K562 (cell line): ENCODE data around the gene STAB2. TPM values are rescaled to one million over a fixed set of nuclear protein-coding genes. Genes with fewer than 3 reads are reported as not detected.

Source experiments
- ARID1B ChIP-seq: fragments of 450-650 bp; IDR thresholded peaks from 2 replicates; pipeline ENCODE4 v1.6.1; 2016; ENCODE audit warnings: antibody characterized with exemption, mild to moderate bottlenecking, inconsistent platforms
- ARID2 ChIP-seq: fragments of 450-650 bp; IDR thresholded peaks from 2 replicates; pipeline ENCODE4 v1.6.1; 2017; ENCODE audit warnings: antibody characterized with exemption, mild to moderate bottlenecking
- CBFA2T2 ChIP-seq: fragments of 450-650 bp; conservative IDR thresholded peaks from 2 replicates; pipeline ENCODE4 v1.6.1; 2017; ENCODE audit warnings: mild to moderate bottlenecking
- DACH1 ChIP-seq: fragments of 450-650 bp; IDR thresholded peaks from 2 replicates; pipeline ENCODE4 v1.6.1; 2018; ENCODE audit not compliant: partially characterized antibody
- EHMT2 ChIP-seq: fragments of 450-650 bp; IDR thresholded peaks from 2 replicates; pipeline ENCODE4 v1.6.1; 2018; ENCODE audit warnings: antibody characterized with exemption
- EP300 ChIP-seq: IDR thresholded peaks from 2 replicates; pipeline ENCODE4 v1.6.1; 2012; ENCODE audit warnings: low read length, improper control_type of control experiment
- EZH2 ChIP-seq: IDR thresholded peaks from 2 replicates; pipeline ENCODE4 v1.6.1; 2012; ENCODE audit warnings: low read depth, mild to moderate bottlenecking, inconsistent platforms, low read length, borderline replicate concordance
- HEY1 ChIP-seq: fragments of 250-450 bp; sonication (Bioruptor Pico); IDR thresholded peaks from 2 replicates; pipeline ENCODE4 v1.5.0; 2020; ENCODE audit warnings: mild to moderate bottlenecking, moderate library complexity, borderline replicate concordance
- MCM5 ChIP-seq: fragments of 450-650 bp; IDR thresholded peaks from 2 replicates; pipeline ENCODE4 v1.6.1; 2016; ENCODE audit warnings: low read depth
- MTA1 ChIP-seq: fragments of 450-650 bp; IDR thresholded peaks from 2 replicates; pipeline ENCODE4 v1.6.1; 2017; ENCODE audit warnings: borderline replicate concordance
- NR2C1 ChIP-seq, 2 experiments: fragments of 450-650 bp; IDR thresholded peaks; 2 replicates each; pipeline ENCODE4 v1.6.1; 2017; ENCODE audit warnings: mild to moderate bottlenecking in 2 of 2, antibody characterized with exemption in 1 of 2, inconsistent platforms in 1 of 2, missing compliant biosample characterization in 1 of 2, missing genetic modification characterization in 1 of 2
- SETDB1 ChIP-seq: IDR thresholded peaks from one replicate; pipeline ENCODE4 v1.6.1; 2012; ENCODE audit warnings: low read length, control low read depth, inconsistent platforms
- SMAD2 ChIP-seq: fragments of 150-350 bp; IDR thresholded peaks from 2 replicates; pipeline ENCODE4 v1.6.1; 2014; ENCODE audit warnings: low read depth, mild to moderate bottlenecking, low read length
- SMARCE1 ChIP-seq: fragments of 450-650 bp; IDR thresholded peaks from 2 replicates; pipeline ENCODE4 v1.7.1; 2016; ENCODE audit warnings: mild to moderate bottlenecking
- STAG1 ChIP-seq: sonication (generic); formaldehyde crosslinking; IDR thresholded peaks from 2 replicates; pipeline ENCODE4 v1.5.0; 2020; ENCODE audit warnings: missing genetic modification reagents, borderline replicate concordance
- U2AF1 ChIP-seq: fragments of 200-400 bp; formaldehyde crosslinking; optimal IDR thresholded peaks from 2 replicates; pipeline ENCODE3; 2017; ENCODE audit warnings: mild to moderate bottlenecking, low read depth, low read length, moderate library complexity
- YBX1 ChIP-seq: fragments of 450-650 bp; IDR thresholded peaks from 2 replicates; pipeline ENCODE4 v1.7.1; 2016; ENCODE audit warnings: mild to moderate bottlenecking
- ZNF253 ChIP-seq: fragments of 250-450 bp; sonication (Bioruptor Pico); conservative IDR thresholded peaks from 2 replicates; pipeline ENCODE4 v1.6.1; 2021; ENCODE audit warnings: mild to moderate bottlenecking
- ZNF347 ChIP-seq: fragments of 450-650 bp; formaldehyde crosslinking; IDR thresholded peaks from 2 replicates; pipeline ENCODE4 v1.4.0; 2020; ENCODE audit warnings: low read depth, mild to moderate bottlenecking, moderate library complexity
- ZNF561 ChIP-seq: fragments of 450-650 bp; formaldehyde crosslinking; conservative IDR thresholded peaks from 2 replicates; pipeline ENCODE4 v1.4.0; 2020; ENCODE audit warnings: mild to moderate bottlenecking, moderate library complexity
- ZNF695 ChIP-seq: fragments of 450-650 bp; formaldehyde crosslinking; IDR thresholded peaks from 2 replicates; pipeline ENCODE4 v1.4.0; 2020; ENCODE audit warnings: mild to moderate bottlenecking, moderate library complexity
- polyA plus RNA-seq, 8 experiments: library from polyadenylated mRNA; depleted of rRNA in 4 of 8; stranded (reverse) in 5 of 8; unstranded in 3 of 8; fragments of >200 nt; fragmentation: Nextera tagmentation in 2 of 8; fragmentation: Illumina TruSeq in 1 of 8; extraction: Ambion mirVana in 2 of 8; extraction: Trizol in 1 of 8; gene quantifications; 2 replicates each; pipeline versions ENCODE4 v1.2.1 to v1.2.3, GENCODE V29; 2011 to 2014; ENCODE audit warnings: inconsistent platforms in 1 of 8, missing spikeins in 1 of 8
- total RNA-seq, 7 experiments: library from RNA; depleted of rRNA in 6 of 7; stranded (reverse); fragments of >200 nt in 6 of 7; fragmentation: Illumina TruSeq in 2 of 7; extraction: Trizol in 2 of 7; gene quantifications; 2 replicates each; pipeline versions ENCODE4 v1.2.1 to v1.2.3, GENCODE V29; 2011 to 2021; ENCODE audit warnings: low replicate concordance in 1 of 7
- TF ChIP-seq, protein P1 (sequence below): fragments of 200-800 bp; sonication (Bioruptor generic); IDR thresholded peaks from 2 replicates; pipeline ENCODE4 v1.6.1; 2016; ENCODE audit warnings: missing genetic modification characterization, missing compliant biosample characterization

STAB2 gene
- total and polyA plus RNA-seq, 9 of the 15 experiments (the other 6 are each of a cell fraction or from before 2014, with no cell fraction given) = 0.10 TPM; not detected in 8

DNA sequence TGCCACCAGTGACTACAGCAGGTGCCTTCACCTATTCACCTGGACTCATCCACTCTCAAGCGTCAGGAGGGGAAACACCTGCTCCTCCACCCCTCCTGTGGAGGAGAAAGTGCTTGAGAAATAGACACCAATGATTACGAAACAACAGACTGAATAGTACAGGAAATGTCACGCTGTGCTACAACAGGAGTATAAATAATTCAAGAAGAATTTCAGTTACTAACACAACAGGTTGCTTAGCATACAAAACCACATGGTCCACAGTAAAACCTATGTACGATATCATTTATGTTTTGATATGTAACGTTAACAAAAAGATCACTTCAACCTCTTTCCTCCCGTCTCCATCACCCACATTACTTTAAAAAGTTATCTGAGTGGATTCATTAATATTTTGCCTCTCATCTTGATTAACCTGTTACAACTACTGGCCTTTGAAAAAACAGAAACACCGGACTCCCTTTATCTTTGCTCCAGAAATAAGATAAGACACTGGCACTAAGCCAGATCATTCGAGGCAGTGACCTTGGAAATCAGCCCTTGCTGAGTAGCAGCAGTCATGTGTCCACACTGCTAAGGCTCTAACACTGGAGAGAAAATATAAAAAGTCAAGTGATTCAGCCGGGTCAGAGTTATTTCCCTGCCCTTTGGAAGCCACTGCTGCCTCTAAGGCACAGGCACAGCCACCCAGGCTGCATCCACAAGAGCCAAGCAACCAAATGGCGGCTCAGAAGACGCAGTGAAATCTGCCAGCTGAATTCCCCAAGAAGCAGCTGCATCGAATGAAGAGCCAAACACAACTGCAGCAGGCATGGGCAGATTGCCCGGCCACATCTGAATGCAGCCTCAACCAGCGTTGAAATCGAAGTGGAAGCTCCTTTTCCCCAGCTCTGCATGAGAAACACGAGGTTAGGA is 213.0 kb downstream of the STAB2 start (continued):
- TF ChIP-seq, protein P1, sequence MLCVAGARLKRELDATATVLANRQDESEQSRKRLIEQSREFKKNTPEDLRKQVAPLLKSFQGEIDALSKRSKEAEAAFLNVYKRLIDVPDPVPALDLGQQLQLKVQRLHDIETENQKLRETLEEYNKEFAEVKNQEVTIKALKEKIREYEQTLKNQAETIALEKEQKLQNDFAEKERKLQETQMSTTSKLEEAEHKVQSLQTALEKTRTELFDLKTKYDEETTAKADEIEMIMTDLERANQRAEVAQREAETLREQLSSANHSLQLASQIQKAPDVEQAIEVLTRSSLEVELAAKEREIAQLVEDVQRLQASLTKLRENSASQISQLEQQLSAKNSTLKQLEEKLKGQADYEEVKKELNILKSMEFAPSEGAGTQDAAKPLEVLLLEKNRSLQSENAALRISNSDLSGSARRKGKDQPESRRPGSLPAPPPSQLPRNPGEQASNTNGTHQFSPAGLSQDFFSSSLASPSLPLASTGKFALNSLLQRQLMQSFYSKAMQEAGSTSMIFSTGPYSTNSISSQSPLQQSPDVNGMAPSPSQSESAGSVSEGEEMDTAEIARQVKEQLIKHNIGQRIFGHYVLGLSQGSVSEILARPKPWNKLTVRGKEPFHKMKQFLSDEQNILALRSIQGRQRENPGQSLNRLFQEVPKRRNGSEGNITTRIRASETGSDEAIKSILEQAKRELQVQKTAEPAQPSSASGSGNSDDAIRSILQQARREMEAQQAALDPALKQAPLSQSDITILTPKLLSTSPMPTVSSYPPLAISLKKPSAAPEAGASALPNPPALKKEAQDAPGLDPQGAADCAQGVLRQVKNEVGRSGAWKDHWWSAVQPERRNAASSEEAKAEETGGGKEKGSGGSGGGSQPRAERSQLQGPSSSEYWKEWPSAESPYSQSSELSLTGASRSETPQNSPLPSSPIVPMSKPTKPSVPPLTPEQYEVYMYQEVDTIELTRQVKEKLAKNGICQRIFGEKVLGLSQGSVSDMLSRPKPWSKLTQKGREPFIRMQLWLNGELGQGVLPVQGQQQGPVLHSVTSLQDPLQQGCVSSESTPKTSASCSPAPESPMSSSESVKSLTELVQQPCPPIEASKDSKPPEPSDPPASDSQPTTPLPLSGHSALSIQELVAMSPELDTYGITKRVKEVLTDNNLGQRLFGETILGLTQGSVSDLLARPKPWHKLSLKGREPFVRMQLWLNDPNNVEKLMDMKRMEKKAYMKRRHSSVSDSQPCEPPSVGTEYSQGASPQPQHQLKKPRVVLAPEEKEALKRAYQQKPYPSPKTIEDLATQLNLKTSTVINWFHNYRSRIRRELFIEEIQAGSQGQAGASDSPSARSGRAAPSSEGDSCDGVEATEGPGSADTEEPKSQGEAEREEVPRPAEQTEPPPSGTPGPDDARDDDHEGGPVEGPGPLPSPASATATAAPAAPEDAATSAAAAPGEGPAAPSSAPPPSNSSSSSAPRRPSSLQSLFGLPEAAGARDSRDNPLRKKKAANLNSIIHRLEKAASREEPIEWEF (CRISPR knock-in tag) = no peak
- TF ChIP-seq ZNF253 (CRISPR knock-in tag) = no peak
- TF ChIP-seq SETDB1 = no peak
- no peak for TF ChIP-seq MCM5
- TF ChIP-seq ARID1B = peak; percentile 77
- no peak for TF ChIP-seq U2AF1
- TF ChIP-seq NR2C1 (IDR thresholded peaks at IDR 0.05) = 0 out of 2 replicates have a peak, but pooled peaks have one; percentile 18
- TF ChIP-seq NR2C1 (tag; IDR thresholded peaks at IDR 0.05) = no peak
- no peak for TF ChIP-seq MTA1
- no peak for TF ChIP-seq HEY1
- TF ChIP-seq STAG1 = no peak
- no peak for TF ChIP-seq ZNF561 (CRISPR knock-in tag)
- peak; percentile 10 for TF ChIP-seq DACH1
- TF ChIP-seq ZNF347 = no peak
- peak; percentile 81; the same call in 1 of the 2 replicates for TF ChIP-seq SMARCE1
- no peak for TF ChIP-seq ZNF695 (CRISPR knock-in tag)
- TF ChIP-seq EHMT2 = no peak
- no peak for TF ChIP-seq SMAD2
- peak; percentile 68 for TF ChIP-seq EP300
- TF ChIP-seq YBX1 = no peak
- TF ChIP-seq ARID2 = no peak
- TF ChIP-seq CBFA2T2 = peak; percentile 43; the same call in 1 of the 2 replicates
- TF ChIP-seq EZH2 = no peak
